Breast epithelium (tissue), 3 donors: ENCODE results near the gene ATG14.

Experiments
- CTCF ChIP-seq, 3 donors: fragments of 450-650 bp; IDR thresholded peaks; one replicate each; pipeline ENCODE4 v1.5.1; 2016 to 2017; ENCODE audit warnings: antibody characterized with exemption in 3 of 3, mild to moderate bottlenecking in 3 of 3, moderate library complexity in 3 of 3
- POLR2A ChIP-seq: fragments of 450-650 bp; IDR thresholded peaks from one replicate; pipeline ENCODE4 v1.6.1; 2016; ENCODE audit warnings: antibody characterized with exemption, mild to moderate bottlenecking, moderate library complexity
- POLR2AphosphoS5 ChIP-seq, 3 donors: sonication (generic); formaldehyde crosslinking; IDR thresholded peaks; one replicate each; pipeline ENCODE4 v1.6.1; 2017; ENCODE audit warnings: antibody characterized with exemption in 3 of 3

- TF ChIP-seq CTCF (IDR thresholded peaks at IDR 0.05) (no peak), POLR2AphosphoS5 (IDR thresholded peaks at IDR 0.05) (no peak), POLR2A (no peak)
These were observed 23.2 kb upstream of the ATG14 start for GRCh38 chr14:55434805-55435174.
